Mesendoderm (in vitro differentiated cells): ENCODE measurements around the gene TBC1D22B.
"Not testable (repeated sequence)": the region's sequence is repeated elsewhere in the genome, so short reads cannot be mapped to it uniquely, and the experiment has no call there.

ENCODE experiments used
- DNase-seq: peaks from one replicate; pipeline ENCODE4 v3.0.0; 2013
- H2AK5ac ChIP-seq: 2 replicates; pipeline ENCODE4 v1.6.1; 2013; ENCODE audit warnings: low read length, inconsistent platforms
- H2BK120ac ChIP-seq: 2 replicates; pipeline ENCODE4 v1.6.1; 2013; ENCODE audit warnings: low read depth, mild to moderate bottlenecking, low read length, moderate library complexity, mixed read lengths
- H2BK15ac ChIP-seq: replicated peaks from 2 replicates; pipeline ENCODE4 v1.6.1; 2013; ENCODE audit warnings: low read depth, mild to moderate bottlenecking, moderate library complexity
- H2BK5ac ChIP-seq: 2 replicates; pipeline ENCODE4 v1.6.1; 2013; ENCODE audit warnings: low read length, inconsistent platforms
- H3K18ac ChIP-seq: 2 replicates; pipeline ENCODE4 v1.6.1; 2013; ENCODE audit warnings: mild to moderate bottlenecking, low read length, mixed read lengths
- H3K23ac ChIP-seq: one replicate; pipeline ENCODE4 v1.6.1; 2013; ENCODE audit warnings: low read length
- H3K27ac ChIP-seq: 2 replicates; pipeline ENCODE4 v1.5.1; 2013; ENCODE audit warnings: low read depth, mild to moderate bottlenecking, inconsistent platforms, low read length, moderate library complexity
- H3K27me3 ChIP-seq: 2 replicates; pipeline ENCODE4 v1.6.1; 2013; ENCODE audit warnings: low read length, control low read depth, mild to moderate bottlenecking, inconsistent platforms; ENCODE audit not compliant: insufficient read depth, poor library complexity
- H3K36me3 ChIP-seq: 2 replicates; pipeline ENCODE4 v1.6.1; 2013; ENCODE audit warnings: low read length, inconsistent platforms; ENCODE audit not compliant: control insufficient read depth, insufficient read depth
- H3K4ac ChIP-seq: one replicate; pipeline ENCODE4 v1.6.1; 2013; ENCODE audit warnings: low read depth, mild to moderate bottlenecking, low read length, moderate library complexity
- H3K4me1 ChIP-seq: 2 replicates; pipeline ENCODE4 v1.6.1; 2013; ENCODE audit warnings: low read depth, low read length, inconsistent platforms; ENCODE audit not compliant: control insufficient read depth
- H3K4me2 ChIP-seq: 2 replicates; pipeline ENCODE4 v1.6.1; 2013; ENCODE audit warnings: low read length
- H3K4me3 ChIP-seq: 2 replicates; pipeline ENCODE4 v1.5.1; 2013; ENCODE audit warnings: mild to moderate bottlenecking, low read length
- H3K56ac ChIP-seq: one replicate; pipeline ENCODE4 v1.6.1; 2013; ENCODE audit warnings: low read length
- H3K79me1 ChIP-seq: 2 replicates; pipeline ENCODE4 v1.6.1; 2013; ENCODE audit warnings: low read length, inconsistent platforms
- H3K79me2 ChIP-seq: 2 replicates; pipeline ENCODE4 v1.6.1; 2013; ENCODE audit warnings: mild to moderate bottlenecking, low read length; ENCODE audit not compliant: control insufficient read depth, insufficient read depth
- H3K9ac ChIP-seq: 2 replicates; pipeline ENCODE4 v1.6.1; 2013; ENCODE audit warnings: low read length, inconsistent platforms
- H4K5ac ChIP-seq: one replicate; pipeline ENCODE4 v1.6.1; 2013; ENCODE audit warnings: low read length
- H4K8ac ChIP-seq: one replicate; pipeline ENCODE4 v1.6.1; 2013; ENCODE audit warnings: low read depth, mild to moderate bottlenecking, control low read depth, low read length, moderate library complexity
- WGBS: extraction: QIAGEN DNeasy Blood & Tissue Kit; methylation state at CpG from one replicate; pipeline ENCODE4 v1.1.7; 2013; ENCODE audit warnings: low lambda C conversion rate, missing lambda C conversion rate; ENCODE audit not compliant: insufficient coverage; ENCODE audit errors: extremely low coverage; 5-methylcytosine and 5-hydroxymethylcytosine counted together

Gene TBC1D22B

DNA sequence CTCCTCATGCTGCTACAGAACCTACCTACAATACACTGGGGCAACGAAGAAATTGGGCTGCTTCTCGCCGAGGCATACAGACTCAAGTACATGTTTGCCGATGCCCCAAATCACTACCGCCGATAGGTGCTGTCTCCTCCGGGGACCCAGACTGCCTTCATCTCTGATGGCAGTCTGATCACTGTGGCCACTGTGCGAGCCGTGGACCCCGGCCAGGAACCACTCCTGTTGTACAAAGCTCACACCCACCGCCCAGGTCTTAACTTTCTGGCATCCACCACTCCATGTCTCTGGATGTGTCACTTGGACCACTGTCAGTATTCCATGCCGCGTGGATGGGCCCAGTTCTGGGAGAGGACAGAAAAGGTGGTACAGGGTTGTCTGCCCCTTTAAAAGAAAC is 73.5 kb downstream of the TBC1D22B start:
- Histone ChIP-seq H3K79me1 (no peaks in the 10 kb centered on the region), H3K18ac (no peak overlapping the region), H3K79me2 (no peaks in the 10 kb centered on the region), H3K27ac (no peak overlapping the region), H2BK15ac (no peak overlapping the region), H2BK120ac (no peak overlapping the region), H3K4me2 (no peak overlapping the region), H3K36me3 (no peaks in the 10 kb centered on the region), H3K27me3 (no peaks in the 10 kb centered on the region), H3K9ac (no peak overlapping the region), H2BK5ac (no peak overlapping the region), H3K56ac (no peak overlapping the region), H3K4me1 (no peaks in the 10 kb centered on the region), H3K23ac (no peak overlapping the region), H3K4ac (no peak overlapping the region), H2AK5ac (no peak overlapping the region), H3K4me3 (no peak overlapping the region), H4K8ac (no peak overlapping the region), H4K5ac (no peak overlapping the region)
- WGBS = no CpG with 5 or more reads among the region's 13 CpGs
- no peak for DNase-seq

- H2BK120ac ChIP-seq = no peak overlapping the region
- no peak overlapping the region for H3K4ac ChIP-seq
- no peaks in the 10 kb centered on the region for H3K79me1 ChIP-seq
- no peak overlapping the region for H3K4me2 ChIP-seq
- H4K5ac ChIP-seq = no peak overlapping the region
- H3K27me3 ChIP-seq = no peaks in the 10 kb centered on the region
- no peak overlapping the region for H3K18ac ChIP-seq
- H3K4me1 ChIP-seq = no peaks in the 10 kb centered on the region
- no peak overlapping the region for H3K23ac ChIP-seq
- WGBS = no CpG with 5 or more reads among the region's 1 CpG
- no peak overlapping the region for H2BK5ac ChIP-seq
- no peak overlapping the region for H3K9ac ChIP-seq
- no peak overlapping the region for H2BK15ac ChIP-seq
- no peak overlapping the region for H3K56ac ChIP-seq
- DNase-seq = no peak
- no peak overlapping the region for H3K27ac ChIP-seq
- H3K79me2 ChIP-seq = no peaks in the 10 kb centered on the region
- H3K36me3 ChIP-seq = no peaks in the 10 kb centered on the region
- no peak overlapping the region for H3K4me3 ChIP-seq
- no peak overlapping the region for H2AK5ac ChIP-seq
- no peak overlapping the region for H4K8ac ChIP-seq
These were observed 75.3 kb downstream of the TBC1D22B start for GRCh38 chr6:37332894-37333293.

DNA sequence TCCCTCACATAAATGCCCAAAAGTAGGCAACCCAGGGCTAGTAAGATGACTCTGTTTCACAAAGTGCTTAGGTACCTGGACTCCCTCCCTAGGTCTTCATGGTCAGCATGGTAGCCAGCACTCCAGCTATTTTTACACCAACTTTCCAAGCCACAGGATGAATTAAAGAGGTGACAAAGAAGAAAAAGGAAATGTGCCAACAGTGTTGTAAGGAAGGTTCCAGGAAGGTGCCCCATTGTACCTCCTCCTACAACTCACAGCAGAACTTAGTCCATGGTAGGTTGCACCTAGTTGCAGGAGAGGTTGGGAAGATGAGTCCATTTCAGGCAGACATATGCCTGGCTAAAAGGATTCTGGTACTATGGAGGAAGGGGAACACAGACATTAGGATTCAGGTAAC is 76.5 kb downstream of the TBC1D22B start:
- no peaks in the 10 kb centered on the region for H3K4me1 ChIP-seq
- H3K36me3 ChIP-seq = no peaks in the 10 kb centered on the region
- no peak overlapping the region for H3K4me2 ChIP-seq
- no peak overlapping the region for H3K9ac ChIP-seq
- H3K79me1 ChIP-seq = no peaks in the 10 kb centered on the region
- H3K4ac ChIP-seq = no peak overlapping the region
- H3K79me2 ChIP-seq = no peaks in the 10 kb centered on the region
- H2BK5ac ChIP-seq = no peak overlapping the region
- no peak overlapping the region for H3K4me3 ChIP-seq
- H4K8ac ChIP-seq = no peak overlapping the region
- H3K27me3 ChIP-seq = no peaks in the 10 kb centered on the region
- no peak overlapping the region for H3K23ac ChIP-seq
- no peak overlapping the region for H3K18ac ChIP-seq
- no peak overlapping the region for H2BK15ac ChIP-seq
- no peak overlapping the region for H3K56ac ChIP-seq
- no peak overlapping the region for H2AK5ac ChIP-seq
- H2BK120ac ChIP-seq = no peak overlapping the region
- H4K5ac ChIP-seq = no peak overlapping the region
- H3K27ac ChIP-seq = no peak overlapping the region
- no peak for DNase-seq

DNA sequence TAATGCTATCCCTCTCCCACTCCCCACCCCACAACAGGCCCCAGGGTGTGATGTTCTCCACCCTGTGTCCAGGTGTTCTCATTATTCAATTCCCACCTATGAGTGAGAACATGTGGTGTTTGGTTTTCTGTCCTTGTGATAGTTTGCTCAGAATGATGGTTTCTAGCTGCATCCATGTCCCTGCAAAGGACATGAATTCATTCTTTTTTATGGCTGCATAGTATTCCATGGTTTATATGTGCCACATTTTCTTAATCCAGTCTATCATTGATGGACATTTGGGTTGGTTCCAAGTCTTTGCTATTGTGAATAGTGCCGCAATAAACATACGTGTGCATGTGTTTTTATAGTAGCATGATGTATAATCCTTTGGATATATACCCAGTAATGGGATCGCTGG is 80.7 kb downstream of the TBC1D22B start:
- H3K4me2 ChIP-seq, H3K23ac ChIP-seq, H3K27me3 ChIP-seq, H2AK5ac ChIP-seq, H3K56ac ChIP-seq, H3K4ac ChIP-seq, H3K18ac ChIP-seq, H3K4me3 ChIP-seq, H2BK15ac ChIP-seq, H3K9ac ChIP-seq, H3K27ac ChIP-seq, H3K36me3 ChIP-seq, H3K79me2 ChIP-seq, H4K5ac ChIP-seq, DNase-seq, H2BK5ac ChIP-seq, H4K8ac ChIP-seq, H3K79me1 ChIP-seq, H2BK120ac ChIP-seq, H3K4me1 ChIP-seq: not testable (repeated sequence)
- WGBS = no CpG with 5 or more reads among the region's 3 CpGs

- Histone ChIP-seq H3K4me3 (no peak overlapping the region), H3K4me1 (no peaks in the 10 kb centered on the region), H3K79me2 (no peaks in the 10 kb centered on the region), H3K56ac (no peak overlapping the region), H3K27ac (no peak overlapping the region), H3K9ac (no peak overlapping the region), H2BK5ac (no peak overlapping the region), H4K8ac (no peak overlapping the region), H3K23ac (no peak overlapping the region), H4K5ac (no peak overlapping the region), H3K4me2 (no peak overlapping the region), H3K79me1 (no peaks in the 10 kb centered on the region), H2BK15ac (no peak overlapping the region), H3K18ac (no peak overlapping the region), H3K4ac (no peak overlapping the region), H3K36me3 (no peaks in the 10 kb centered on the region), H2BK120ac (no peak overlapping the region), H3K27me3 (no peaks in the 10 kb centered on the region), H2AK5ac (no peak overlapping the region)
- no CpG with 5 or more reads among the region's 5 CpGs for WGBS
- DNase-seq = no peak
These were observed 81.2 kb downstream of the TBC1D22B start for GRCh38 chr6:37338745-37339255.

- no peak overlapping the region for H3K4ac ChIP-seq
- H3K27me3 ChIP-seq = no peaks in the 10 kb centered on the region
- no peak overlapping the region for H4K5ac ChIP-seq
- H3K4me1 ChIP-seq = no peaks in the 10 kb centered on the region
- H3K36me3 ChIP-seq = no peaks in the 10 kb centered on the region
- no peak overlapping the region for H3K56ac ChIP-seq
- H3K27ac ChIP-seq = no peak overlapping the region
- no peak overlapping the region for H3K4me2 ChIP-seq
- no peak overlapping the region for H4K8ac ChIP-seq
- no peak overlapping the region for H2BK120ac ChIP-seq
- no peak overlapping the region for H3K18ac ChIP-seq
- H3K79me1 ChIP-seq = no peaks in the 10 kb centered on the region
- H3K9ac ChIP-seq = no peak overlapping the region
- H2BK15ac ChIP-seq = no peak overlapping the region
- no peak overlapping the region for H2AK5ac ChIP-seq
- H3K79me2 ChIP-seq = no peaks in the 10 kb centered on the region
- H3K23ac ChIP-seq = no peak overlapping the region
- no CpG with 5 or more reads among the region's 5 CpGs for whole genome bisulfite sequencing
- no peak for DNase-seq
- no peak overlapping the region for H3K4me3 ChIP-seq
- H2BK5ac ChIP-seq = no peak overlapping the region
These were observed 82.4 kb downstream of the TBC1D22B start for GRCh38 chr6:37339741-37340638.
